ENCODE data around the gene MGAT3. TPM values are rescaled to one million over a fixed set of nuclear protein-coding genes. Genes with fewer than 3 reads are reported as not detected.
"Not testable (repeated sequence)": the region's sequence is repeated elsewhere in the genome, so short reads cannot be mapped to it uniquely, and the experiment has no call there.

The MGAT3 gene
- total RNA-seq, 6 donors from 2014 or later, result 5.2 to 45.0 (median 26.0) TPM

DNA sequence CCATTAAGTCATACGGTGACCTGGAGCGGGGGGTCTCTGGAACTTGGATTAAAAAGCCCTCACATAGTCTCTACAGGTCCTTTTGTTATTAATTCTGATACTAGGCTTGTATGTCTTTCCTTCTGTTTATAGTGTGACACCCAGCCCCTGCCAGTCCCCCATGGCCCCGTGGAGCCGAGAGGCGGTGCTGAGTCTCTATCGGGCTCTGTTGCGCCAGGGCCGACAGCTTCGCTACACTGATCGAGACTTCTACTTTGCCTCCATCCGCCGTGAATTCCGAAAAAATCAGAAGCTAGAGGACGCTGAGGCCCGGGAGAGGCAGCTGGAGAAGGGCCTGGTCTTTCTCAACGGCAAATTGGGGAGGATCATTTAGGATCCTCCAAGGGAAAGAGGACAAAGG, 47.3 kb downstream of the MGAT3 start:
- Histone ChIP-seq H3K36me3 (peaks cover 22 to 52% (median 40%) of the 10 kb centered on the region in 4 donors), H3K27me3 (no peaks in the 10 kb centered on the region), H3K9me3 (no peaks in the 10 kb centered on the region), H3K4me3 (peak overlapping the region in 1 of 4 donors; percentile 84), H3K4me1 (peaks cover 25 to 34% (median 27%) of the 10 kb centered on the region in 4 donors), H3K27ac (no peak overlapping the region)
- WGBS, 2 donors, result 95 to 96% methylated on average over 16 of the region's 16 CpGs
- no peak for TF ChIP-seq EP300 (IDR thresholded peaks at IDR 0.05)
- TF ChIP-seq, protein P1, sequence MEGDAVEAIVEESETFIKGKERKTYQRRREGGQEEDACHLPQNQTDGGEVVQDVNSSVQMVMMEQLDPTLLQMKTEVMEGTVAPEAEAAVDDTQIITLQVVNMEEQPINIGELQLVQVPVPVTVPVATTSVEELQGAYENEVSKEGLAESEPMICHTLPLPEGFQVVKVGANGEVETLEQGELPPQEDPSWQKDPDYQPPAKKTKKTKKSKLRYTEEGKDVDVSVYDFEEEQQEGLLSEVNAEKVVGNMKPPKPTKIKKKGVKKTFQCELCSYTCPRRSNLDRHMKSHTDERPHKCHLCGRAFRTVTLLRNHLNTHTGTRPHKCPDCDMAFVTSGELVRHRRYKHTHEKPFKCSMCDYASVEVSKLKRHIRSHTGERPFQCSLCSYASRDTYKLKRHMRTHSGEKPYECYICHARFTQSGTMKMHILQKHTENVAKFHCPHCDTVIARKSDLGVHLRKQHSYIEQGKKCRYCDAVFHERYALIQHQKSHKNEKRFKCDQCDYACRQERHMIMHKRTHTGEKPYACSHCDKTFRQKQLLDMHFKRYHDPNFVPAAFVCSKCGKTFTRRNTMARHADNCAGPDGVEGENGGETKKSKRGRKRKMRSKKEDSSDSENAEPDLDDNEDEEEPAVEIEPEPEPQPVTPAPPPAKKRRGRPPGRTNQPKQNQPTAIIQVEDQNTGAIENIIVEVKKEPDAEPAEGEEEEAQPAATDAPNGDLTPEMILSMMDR (IDR thresholded peaks at IDR 0.05), result no peak
- ATAC-seq (ENCODE audit: low FRiP score in 2 of 2) (no peak), DNase-seq (no peak)

DNA sequence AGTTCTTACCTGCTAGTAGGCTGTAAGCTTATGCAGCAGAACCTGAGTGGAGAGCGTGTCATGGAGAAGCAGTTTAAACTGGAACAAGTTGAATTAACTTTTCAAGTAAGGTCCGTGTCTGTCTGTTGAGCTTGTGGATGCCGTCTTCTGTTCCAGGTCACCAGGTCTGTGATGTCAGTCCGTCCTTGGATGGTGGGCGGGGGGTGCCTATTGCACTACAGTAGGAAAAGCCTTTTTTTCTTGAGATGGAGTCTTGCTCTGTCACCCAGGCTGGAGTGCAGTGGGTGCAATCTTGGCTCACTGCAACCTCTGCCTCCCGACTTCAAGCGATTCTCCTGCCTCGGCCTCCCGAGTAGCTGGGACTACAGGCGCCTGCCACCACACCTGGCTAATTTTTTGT, 50.2 kb downstream of the MGAT3 start:
- 85 to 91% methylated on average over 10 of the region's 10 CpGs for WGBS, 2 donors
- not testable (repeated sequence) for H3K9me3 ChIP-seq; DNase-seq; H3K27me3 ChIP-seq; ATAC-seq (ENCODE audit: low FRiP score in 2 of 2); H3K27ac ChIP-seq; H3K4me3 ChIP-seq
- Histone ChIP-seq H3K36me3 (peaks cover 33 to 78% (median 64%) of the 10 kb centered on the region in 4 donors), H3K4me1 (peaks cover 12 to 20% (median 14%) of the 10 kb centered on the region in 4 donors)

DNA sequence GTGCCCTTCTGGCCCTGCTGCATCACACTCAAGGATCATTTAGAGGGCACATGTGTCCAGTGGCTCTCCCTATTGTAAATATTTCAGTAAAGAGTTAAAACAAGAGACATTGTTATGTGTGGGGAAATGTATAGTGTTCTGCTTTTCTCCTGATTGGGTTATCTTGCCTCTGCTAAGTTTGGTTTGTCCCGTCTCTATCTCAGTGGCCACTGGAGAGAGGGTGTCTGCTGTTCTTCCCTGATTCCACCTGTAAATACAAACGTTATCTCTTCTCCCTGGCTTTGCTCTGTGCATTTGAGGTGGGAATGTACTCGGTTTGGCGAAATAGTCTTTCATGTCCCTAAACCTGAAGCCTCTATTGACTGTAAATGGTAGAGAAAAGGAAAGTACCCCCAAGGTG, 51.6 kb downstream of the MGAT3 start:
- ATAC-seq (ENCODE audit: low FRiP score in 2 of 2) (no peak), DNase-seq (no peak)
- Histone ChIP-seq H3K4me3 (no peak overlapping the region), H3K9me3 (no peaks in the 10 kb centered on the region), H3K27ac (no peak overlapping the region), H3K36me3 (peaks cover 40 to 92% (median 78%) of the 10 kb centered on the region in 4 donors), H3K27me3 (no peaks in the 10 kb centered on the region), H3K4me1 (peaks cover 6 to 12% (median 8%) of the 10 kb centered on the region in 4 donors)
- TF ChIP-seq POLR2A (IDR thresholded peaks at IDR 0.05) (no peak), POLR2AphosphoS5 (IDR thresholded peaks at IDR 0.05) (no peak), EP300 (IDR thresholded peaks at IDR 0.05) (no peak)
- TF ChIP-seq, protein P1 (IDR thresholded peaks at IDR 0.05), result no peak
- WGBS, 2 donors, result 83 to 84% methylated on average over 4 of the region's 4 CpGs

DNA sequence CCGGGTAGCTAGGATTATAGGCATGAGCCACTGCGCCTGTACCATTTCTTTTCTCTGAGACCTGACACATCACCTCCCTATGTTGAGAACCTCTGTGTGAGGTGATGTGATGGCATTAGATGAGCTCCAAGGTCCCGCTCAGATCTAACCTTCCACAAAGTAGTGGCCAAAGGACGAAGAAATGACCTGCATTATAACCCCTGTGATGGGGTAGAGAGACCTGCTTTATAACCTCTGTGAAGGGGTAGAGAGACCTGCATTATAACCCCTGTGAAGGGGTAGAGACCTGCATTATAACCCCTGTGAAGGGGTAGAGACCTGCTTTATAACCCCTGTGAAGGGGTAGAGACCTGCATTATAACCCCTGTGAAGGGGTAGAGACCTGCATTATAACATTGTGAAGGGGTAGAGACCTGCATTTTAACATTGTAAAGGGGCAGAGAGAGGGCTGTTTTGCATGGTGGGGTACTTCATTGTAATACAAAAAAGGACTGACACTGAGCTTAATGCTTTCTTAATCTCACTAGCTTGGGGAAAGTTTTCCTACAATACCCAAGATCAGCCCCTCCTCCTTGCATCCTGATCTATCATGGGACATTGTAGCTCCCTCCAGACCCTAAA, 53.8 kb downstream of the MGAT3 start:
- Histone ChIP-seq H3K4me1 (peaks cover 0 to 3% (median 0%) of the 10 kb centered on the region in 4 donors), H3K9me3 (no peaks in the 10 kb centered on the region), H3K27me3 (no peaks in the 10 kb centered on the region), H3K27ac (no peak overlapping the region), H3K36me3 (peaks cover 38 to 97% (median 80%) of the 10 kb centered on the region in 4 donors), H3K4me3 (no peak overlapping the region)
- no peak for ATAC-seq (ENCODE audit: low FRiP score in 2 of 2)
- DNase-seq, result no peak
- WGBS, 2 donors, result 94 to 98% methylated on average over 4 of the region's 4 CpGs
- no peak for TF ChIP-seq POLR2AphosphoS5 (IDR thresholded peaks at IDR 0.05)
- TF ChIP-seq, protein P1 (IDR thresholded peaks at IDR 0.05), result no peak
- TF ChIP-seq EP300 (IDR thresholded peaks at IDR 0.05), result no peak
- no peak for TF ChIP-seq POLR2A (IDR thresholded peaks at IDR 0.05)

DNA sequence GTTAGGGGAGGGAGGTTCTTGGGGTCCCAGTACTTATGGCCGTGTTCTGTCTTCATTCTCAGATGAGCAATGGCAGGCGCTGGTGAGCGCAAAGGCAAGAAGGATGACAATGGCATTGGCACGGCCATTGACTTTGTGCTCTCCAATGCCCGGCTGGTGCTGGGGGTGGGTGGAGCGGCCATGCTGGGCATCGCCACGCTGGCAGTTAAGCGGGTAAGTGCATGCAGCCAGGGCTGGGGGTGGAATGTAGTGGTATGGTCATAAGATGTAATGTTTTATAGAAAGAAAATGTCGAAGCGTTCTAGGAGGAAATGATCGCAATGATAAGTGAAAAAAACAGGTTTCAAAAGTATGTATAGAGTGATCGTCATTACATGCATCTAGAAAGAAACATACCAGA, 54.4 kb downstream of the MGAT3 start:
- WGBS, 2 donors, result 96% methylated on average over 13 of the region's 13 CpGs
- Histone ChIP-seq H3K9me3 (no peaks in the 10 kb centered on the region), H3K27ac (no peak overlapping the region), H3K27me3 (no peaks in the 10 kb centered on the region), H3K36me3 (peaks cover 38 to 96% (median 75%) of the 10 kb centered on the region in 4 donors), H3K4me1 (no peaks in the 10 kb centered on the region), H3K4me3 (no peak overlapping the region)
- DNase-seq (no peak), ATAC-seq (ENCODE audit: low FRiP score in 2 of 2) (no peak)
- no peak for TF ChIP-seq EP300 (IDR thresholded peaks at IDR 0.05)
- TF ChIP-seq POLR2A (IDR thresholded peaks at IDR 0.05), result no peak
- TF ChIP-seq, protein P1 (IDR thresholded peaks at IDR 0.05), result no peak
- TF ChIP-seq POLR2AphosphoS5 (IDR thresholded peaks at IDR 0.05), result no peak

All from upper lobe of left lung (tissue), 6 donors.